Measurements from ENCODE around the gene ASTN2. TPM values are rescaled to one million over a fixed set of nuclear protein-coding genes. Genes with fewer than 3 reads are reported as not detected.

ASTN2 gene
- total and polyA plus RNA-seq, 10 of the 15 experiments (the other 5 are each of a cell fraction or from before 2014, with no cell fraction given) = 1.4 to 15.7 (median 7.0) TPM

DNA sequence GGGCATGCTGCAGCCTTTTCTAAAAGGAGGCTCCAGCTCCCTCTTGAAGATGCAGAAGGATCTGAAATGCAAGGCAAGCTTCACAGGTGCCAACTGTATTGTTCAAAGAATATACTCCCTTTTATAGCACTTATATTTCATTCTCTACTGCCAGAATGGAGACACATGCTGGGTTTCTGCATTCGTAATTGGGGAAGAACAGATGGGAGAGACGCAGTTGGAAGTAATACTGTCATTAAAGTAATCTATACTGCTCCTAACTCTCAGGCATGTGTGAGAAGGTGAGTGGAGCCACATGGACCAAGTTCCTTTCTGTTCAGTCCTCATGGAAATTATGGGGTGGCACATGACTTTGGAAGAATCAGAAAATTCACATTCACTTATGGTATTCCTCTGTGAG is 501.3 kb downstream of the ASTN2 start:
- in situ Hi-C loops (cut with MboI) (no loop called here), intact Hi-C loops (cut with micrococcal nuclease; ENCODE audit: unreplicated experiment) (no loop called here)
- no peaks in the 10 kb centered on the region for H4K20me1 ChIP-seq (ENCODE audit: control insufficient read depth, insufficient read depth)
- no peak overlapping the region for H3K9ac ChIP-seq (ENCODE audit: control insufficient read depth, insufficient read depth, low read length)
- POLR2A ChIA-PET = no interaction called here
- no peak for FAIRE-seq
- 0% methylated on average over 2 of the region's 2 CpGs for WGBS (ENCODE audit: insufficient coverage, insufficient replicate concordance, low lambda C conversion rate, missing lambda C conversion rate)
- SMC1A ChIA-PET (ENCODE audit: uncharacterized antibody, unreplicated experiment) = interaction anchor here (1.2 to 1.5 kb wide), 3 partner anchors 22 to 30 kb away, joined by 3 to 4 read pairs (median 4); no protein-coding TSS in a partner anchor
- H3K4me2 ChIP-seq (ENCODE audit: control insufficient read depth, insufficient read depth) = no peak overlapping the region
- H3K36me3 ChIP-seq (ENCODE audit: control insufficient read depth in 2 of 2, insufficient read depth in 2 of 2, low read length in 1 of 2) = no peaks in the 10 kb centered on the region
- no peak for ATAC-seq
- no peaks in the 10 kb centered on the region for H3K27me3 ChIP-seq (replicated peaks in 1 of 2; ENCODE audit: control insufficient read depth in 2 of 2, insufficient read depth in 2 of 2, low read length in 1 of 2)
- H3K27ac ChIP-seq (ENCODE audit: control insufficient read depth, insufficient read depth) = no peak overlapping the region
- H3K79me2 ChIP-seq (ENCODE audit: control insufficient read depth, insufficient read depth, low read length) = no peaks in the 10 kb centered on the region
- H2AFZ ChIP-seq (ENCODE audit: control insufficient read depth, low read depth, low read length) = no peak overlapping the region
- H3K4me1 ChIP-seq (ENCODE audit: control insufficient read depth, insufficient read depth, low read length) = no peaks in the 10 kb centered on the region
- RAD21 ChIA-PET (ENCODE audit: unreplicated experiment) = no interaction called here
- no peak for DNase-seq (ENCODE audit: low read depth, low spot score)
- no peak overlapping the region for H3K4me3 ChIP-seq
- no TSS peak for BruUV-seq (replicated peaks)
- H3K9me3 ChIP-seq (replicated peaks; ENCODE audit: control insufficient read depth, insufficient read depth, low read length) = no peaks in the 10 kb centered on the region
- TF ChIP-seq RUNX3 (IDR thresholded peaks at IDR 0.05; ENCODE audit: low read length) (no peak), ZSCAN29 (IDR thresholded peaks at IDR 0.05) (no peak), CHD2 (IDR thresholded peaks at IDR 0.05; ENCODE audit: borderline replicate concordance, low read depth, low read length) (no peak), FOS (IDR thresholded peaks at IDR 0.05; ENCODE audit: borderline replicate concordance, extremely low read depth, insufficient read length) (no peak), NR2C1 (IDR thresholded peaks at IDR 0.05) (no peak), MYC (IDR thresholded peaks at IDR 0.05; ENCODE audit: insufficient read depth, insufficient read length, insufficient replicate concordance, low read length, severe bottlenecking) (no peak), JUNB (IDR thresholded peaks at IDR 0.05) (no peak), POLR2AphosphoS2 (IDR thresholded peaks at IDR 0.05; ENCODE audit: low read depth, low read length) (no peak)
- TF ChIP-seq, protein P1, sequence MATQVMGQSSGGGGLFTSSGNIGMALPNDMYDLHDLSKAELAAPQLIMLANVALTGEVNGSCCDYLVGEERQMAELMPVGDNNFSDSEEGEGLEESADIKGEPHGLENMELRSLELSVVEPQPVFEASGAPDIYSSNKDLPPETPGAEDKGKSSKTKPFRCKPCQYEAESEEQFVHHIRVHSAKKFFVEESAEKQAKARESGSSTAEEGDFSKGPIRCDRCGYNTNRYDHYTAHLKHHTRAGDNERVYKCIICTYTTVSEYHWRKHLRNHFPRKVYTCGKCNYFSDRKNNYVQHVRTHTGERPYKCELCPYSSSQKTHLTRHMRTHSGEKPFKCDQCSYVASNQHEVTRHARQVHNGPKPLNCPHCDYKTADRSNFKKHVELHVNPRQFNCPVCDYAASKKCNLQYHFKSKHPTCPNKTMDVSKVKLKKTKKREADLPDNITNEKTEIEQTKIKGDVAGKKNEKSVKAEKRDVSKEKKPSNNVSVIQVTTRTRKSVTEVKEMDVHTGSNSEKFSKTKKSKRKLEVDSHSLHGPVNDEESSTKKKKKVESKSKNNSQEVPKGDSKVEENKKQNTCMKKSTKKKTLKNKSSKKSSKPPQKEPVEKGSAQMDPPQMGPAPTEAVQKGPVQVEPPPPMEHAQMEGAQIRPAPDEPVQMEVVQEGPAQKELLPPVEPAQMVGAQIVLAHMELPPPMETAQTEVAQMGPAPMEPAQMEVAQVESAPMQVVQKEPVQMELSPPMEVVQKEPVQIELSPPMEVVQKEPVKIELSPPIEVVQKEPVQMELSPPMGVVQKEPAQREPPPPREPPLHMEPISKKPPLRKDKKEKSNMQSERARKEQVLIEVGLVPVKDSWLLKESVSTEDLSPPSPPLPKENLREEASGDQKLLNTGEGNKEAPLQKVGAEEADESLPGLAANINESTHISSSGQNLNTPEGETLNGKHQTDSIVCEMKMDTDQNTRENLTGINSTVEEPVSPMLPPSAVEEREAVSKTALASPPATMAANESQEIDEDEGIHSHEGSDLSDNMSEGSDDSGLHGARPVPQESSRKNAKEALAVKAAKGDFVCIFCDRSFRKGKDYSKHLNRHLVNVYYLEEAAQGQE (IDR thresholded peaks at IDR 0.05; ENCODE audit: low read depth, low read length) = no peak
- CTCF ChIA-PET = interaction anchor here (1.5 kb wide), 1 partner anchor 61 kb away, joined by 3 read pairs; no protein-coding TSS in a partner anchor
